M059J (cell line): ENCODE measurements around the gene ZFYVE28. TPM values are rescaled to one million over a fixed set of nuclear protein-coding genes. Genes with fewer than 3 reads are reported as not detected.

Source experiments
- DNase-seq: peaks from one replicate; pipeline ENCODE4 v3.0.0-alpha.2; 2012; ENCODE audit warnings: low read depth
- total RNA-seq: library from RNA; depleted of rRNA; stranded (reverse); fragments of >200 nt; shearing (Covaris generic); gene quantifications from 2 replicates; pipeline ENCODE4 v1.2.3, GENCODE V29; 2014

ZFYVE28 gene
- total RNA-seq, 1 experiment from 2014 or later: 4.0 TPM

DNA sequence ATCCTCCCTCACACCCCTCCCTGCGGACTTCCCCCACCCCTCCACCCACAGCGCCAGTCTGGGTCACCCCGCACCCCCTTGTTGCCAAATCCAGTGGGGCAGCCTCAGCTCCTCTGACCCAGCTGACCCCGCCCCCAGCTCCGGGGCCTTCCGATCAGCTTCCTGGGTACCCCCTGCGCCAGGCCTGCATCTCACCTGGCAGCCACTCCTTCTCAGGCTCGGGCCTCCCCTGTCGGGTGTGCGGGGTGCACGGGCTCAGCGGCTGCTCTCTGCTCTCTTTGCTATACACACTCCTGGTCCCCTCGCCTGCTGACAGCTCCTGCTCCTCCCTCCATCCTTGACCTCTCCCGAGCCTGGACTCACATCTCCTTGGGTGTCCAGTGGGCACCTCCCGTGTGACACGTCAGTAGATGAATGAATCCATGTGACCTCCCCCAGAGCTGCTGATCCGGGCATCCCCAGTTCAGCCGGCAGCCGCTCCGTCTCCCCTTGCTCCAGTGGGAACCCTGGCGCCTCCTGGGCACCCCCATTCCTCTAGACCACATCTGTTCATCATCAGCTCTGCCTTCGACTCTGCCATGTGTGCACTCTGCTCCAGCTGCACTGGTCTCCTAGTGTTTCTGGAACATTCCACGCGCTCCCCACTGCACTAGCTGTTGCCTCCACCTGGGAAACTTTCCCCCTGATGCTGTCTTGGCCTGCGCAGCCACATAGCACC is 10.2 kb upstream of the ZFYVE28 start:
- DNase-seq: no peak

DNA sequence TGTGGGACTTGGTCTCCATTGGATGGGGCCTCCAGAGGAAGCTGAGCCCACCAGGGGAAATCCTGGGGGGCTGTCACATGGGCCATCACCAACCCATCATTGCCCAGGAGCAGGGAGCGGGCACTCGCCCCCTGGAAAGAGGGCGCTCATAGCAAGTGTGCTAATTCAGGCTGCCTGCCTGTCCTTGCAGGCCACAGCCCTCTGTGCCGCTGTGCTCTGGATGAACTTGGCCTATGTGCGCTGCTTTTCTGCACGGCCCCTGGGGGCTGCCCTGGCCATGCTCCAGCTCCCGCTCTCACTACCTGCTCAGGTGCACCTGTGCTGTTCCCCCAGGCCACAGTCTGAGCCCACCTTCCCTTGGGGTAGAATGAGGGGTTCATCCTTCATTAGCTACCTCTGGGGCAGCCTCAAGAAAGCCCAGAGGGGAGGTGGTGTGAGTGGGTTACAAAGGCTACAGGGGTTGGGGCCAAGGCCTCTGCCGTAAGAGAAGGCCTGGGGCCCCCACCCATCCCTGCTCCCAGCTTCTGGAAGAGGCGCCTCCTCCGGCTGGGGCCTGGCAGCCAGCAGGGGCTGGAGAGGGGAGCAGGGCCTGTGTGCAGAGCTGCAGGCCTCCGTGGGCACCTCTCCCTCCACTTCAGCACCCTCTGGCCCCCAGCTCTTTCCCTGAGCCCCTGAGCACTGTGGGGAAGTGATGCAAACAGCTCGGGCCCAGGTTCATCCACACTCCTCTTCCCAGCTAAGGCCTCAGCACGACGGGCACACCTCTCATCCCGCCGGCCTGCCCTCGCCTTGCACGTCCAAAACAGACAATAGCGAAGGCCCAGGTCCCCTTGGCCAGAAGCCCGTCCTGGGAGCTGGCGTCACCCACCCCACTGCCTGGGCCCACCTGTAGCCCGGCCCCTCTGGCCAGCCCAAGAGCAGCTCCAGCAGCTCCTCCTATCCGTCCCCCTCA is 9.2 kb upstream of the ZFYVE28 start:
- no peak for DNase-seq

DNA sequence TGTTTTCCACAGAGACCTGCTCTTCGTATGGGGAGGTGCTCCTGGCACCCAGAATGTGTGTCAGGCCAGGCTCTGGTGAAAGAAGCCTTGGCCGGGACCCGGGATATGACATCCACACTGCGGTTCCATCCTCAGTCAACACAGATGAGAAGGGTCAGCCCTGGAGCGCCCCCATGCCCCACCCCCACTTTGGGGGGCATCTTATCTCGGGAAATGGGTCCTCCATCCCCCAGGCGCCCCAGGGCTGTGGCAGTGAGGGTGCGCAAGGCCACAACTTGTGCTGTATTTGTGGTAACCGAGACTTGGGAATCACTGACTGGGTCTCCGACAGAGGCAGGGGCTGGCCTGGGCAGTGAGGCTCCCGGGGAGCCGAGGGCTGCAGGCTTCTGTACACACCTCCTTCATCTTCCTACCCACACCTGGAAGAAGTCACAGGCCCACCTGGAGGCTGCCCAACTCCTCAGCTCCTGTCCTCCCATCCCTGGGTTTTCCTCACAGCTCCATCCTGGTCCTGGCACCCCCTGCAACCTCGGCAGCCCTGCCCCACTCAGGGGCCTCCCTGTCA is 8.3 kb upstream of the ZFYVE28 start:
- DNase-seq: no peak

DNA sequence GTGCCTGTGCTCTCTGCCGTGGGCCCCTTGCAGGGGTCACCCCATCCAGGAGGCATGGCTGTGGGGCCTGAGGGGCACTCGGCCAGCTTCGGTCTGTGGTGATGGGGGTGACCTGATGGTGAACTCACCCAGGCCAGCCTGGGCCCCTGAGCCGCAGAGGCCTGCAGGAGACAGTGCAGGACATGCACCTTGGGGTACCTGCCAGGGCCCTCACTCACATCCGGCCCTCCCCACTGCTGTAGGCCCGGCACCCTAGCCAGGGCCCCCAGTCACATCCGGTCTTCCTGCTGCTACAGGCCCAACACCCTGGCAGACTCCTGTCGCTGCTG is 7.6 kb upstream of the ZFYVE28 start:
- no peak for DNase-seq

DNA sequence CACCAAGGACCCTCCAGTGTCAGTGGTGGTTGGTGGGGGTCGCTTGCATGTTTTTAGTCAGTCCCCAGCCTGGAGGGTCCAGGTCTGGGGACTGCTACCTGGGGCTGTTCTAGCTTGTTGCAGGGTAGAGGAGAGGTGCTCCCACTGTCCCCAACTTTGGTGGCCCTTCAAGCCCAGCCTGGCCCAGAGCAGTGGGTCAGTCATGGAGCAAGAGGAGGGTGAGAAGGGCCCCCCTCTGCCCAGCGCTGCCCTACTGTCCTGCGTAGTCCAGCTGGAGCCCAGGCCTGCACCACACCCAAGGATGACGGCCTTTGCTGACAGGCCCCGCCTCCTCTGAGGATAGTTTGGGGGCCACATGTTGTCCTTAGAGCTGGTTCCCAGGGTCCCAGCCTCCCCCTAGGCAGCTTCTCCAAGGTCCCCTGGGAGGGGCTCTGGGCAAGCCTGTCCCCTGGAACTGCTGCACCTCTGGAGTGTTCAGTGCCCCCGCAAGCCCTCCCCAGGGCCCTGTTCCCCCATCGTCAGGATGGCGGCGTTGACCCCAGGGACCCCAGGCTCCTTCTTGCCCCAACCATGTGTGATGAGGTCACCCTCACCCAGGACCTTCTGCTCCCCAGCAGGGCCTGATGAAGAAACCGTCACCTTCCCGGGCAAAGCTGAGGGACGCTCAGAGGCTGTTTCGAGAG is 7.1 kb upstream of the ZFYVE28 start:
- no peak for DNase-seq

DNA sequence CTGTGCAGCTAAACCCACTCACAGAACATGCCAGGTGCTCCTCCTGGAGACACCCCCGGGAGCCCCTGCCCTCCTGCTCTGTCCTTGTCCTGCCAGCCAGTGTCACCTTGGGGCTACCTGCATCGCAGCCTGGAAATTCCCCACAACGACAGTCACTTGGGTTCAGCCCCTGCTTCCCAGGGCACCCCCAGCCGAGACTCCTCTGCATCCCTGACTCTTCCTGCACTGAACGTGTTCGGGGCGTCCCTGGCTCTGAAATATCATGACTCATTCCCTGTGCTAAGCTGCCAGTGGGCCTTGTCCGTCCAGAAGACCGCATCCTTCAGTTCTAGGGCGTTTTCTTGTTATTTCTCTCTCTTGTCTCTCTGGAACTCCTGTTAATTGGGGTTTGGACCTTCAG is 6.1 kb upstream of the ZFYVE28 start:
- DNase-seq: peak; percentile 17

DNA sequence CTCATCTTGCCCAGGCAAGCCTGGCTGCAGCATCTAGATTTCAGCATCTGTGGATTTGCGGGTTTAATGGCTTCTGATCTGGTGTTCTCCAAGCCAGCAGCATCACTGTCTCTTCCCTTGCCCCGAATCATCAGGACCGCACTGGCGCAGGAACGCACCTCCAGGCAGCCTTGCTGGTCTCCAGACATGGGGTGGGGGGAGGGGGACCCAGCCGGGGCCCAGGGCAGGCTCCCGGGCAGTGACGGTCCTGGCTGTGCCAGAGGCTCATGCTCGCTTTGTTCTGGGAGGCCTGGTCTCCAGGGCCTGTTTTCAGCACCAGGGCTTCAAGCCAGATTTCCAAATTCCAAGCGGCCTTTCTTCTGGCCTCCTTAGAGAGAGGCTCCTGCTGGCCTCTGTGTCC is 5.2 kb upstream of the ZFYVE28 start:
- DNase-seq: no peak

DNA sequence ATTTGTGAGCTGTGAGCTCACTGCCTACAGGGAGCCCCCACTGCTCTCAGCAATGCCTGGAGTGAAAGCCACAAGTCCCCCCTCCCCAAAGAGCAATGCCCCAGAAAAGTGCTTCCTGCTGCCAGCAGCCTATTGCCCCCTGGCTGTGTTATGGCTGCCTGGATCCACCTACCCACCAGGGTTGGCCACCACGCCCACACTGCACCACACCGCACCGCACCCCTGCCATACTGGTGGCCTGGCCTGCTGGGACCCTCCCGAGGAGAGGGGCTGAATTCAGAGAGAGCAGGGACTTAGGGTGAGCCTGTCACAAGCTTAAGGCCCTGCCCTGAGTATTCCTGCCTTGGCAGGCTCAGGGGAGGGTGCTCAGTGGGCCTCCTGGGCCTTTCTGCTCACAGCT is 4.6 kb upstream of the ZFYVE28 start:
- DNase-seq: no peak

DNA sequence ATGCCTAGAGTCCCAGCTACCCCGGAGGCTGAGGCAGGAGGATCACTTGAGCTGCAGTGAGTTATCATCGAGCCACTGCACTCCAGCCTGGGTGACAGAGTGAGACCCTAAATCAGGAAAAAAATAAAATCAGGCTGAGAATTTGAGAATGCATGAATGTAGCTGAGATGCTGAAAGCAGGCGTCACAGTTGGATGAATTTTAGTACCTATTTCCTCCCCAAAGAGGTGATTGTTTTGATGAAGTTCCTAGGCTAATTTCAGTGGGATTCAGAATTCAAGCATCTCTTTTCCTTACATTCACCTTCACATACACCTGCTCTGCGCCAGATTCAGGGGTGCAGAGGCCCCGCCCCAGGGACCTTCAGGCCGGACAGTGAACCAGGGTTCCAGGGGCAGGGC is 3.5 kb upstream of the ZFYVE28 start:
- DNase-seq: no peak

DNA sequence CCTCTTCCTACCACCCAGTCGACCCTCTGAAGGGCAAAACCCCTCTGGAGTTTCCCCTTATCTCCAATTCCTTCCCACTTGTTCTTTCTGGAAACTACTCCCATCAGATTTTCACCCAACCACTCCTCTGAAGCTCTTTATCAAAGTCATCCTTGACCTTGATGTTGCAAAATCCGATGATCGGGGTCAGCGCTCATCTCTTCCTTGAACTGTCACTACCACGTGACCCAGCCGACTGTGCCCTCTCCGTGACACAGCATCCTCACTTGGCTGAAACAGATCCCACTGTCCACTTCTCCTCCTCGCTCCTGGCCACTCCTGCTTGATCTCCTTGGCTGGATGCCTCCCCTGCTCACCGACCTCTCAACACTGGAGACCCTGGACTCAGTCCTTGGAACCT is 1.4 kb upstream of the ZFYVE28 start:
- DNase-seq: no peak

DNA sequence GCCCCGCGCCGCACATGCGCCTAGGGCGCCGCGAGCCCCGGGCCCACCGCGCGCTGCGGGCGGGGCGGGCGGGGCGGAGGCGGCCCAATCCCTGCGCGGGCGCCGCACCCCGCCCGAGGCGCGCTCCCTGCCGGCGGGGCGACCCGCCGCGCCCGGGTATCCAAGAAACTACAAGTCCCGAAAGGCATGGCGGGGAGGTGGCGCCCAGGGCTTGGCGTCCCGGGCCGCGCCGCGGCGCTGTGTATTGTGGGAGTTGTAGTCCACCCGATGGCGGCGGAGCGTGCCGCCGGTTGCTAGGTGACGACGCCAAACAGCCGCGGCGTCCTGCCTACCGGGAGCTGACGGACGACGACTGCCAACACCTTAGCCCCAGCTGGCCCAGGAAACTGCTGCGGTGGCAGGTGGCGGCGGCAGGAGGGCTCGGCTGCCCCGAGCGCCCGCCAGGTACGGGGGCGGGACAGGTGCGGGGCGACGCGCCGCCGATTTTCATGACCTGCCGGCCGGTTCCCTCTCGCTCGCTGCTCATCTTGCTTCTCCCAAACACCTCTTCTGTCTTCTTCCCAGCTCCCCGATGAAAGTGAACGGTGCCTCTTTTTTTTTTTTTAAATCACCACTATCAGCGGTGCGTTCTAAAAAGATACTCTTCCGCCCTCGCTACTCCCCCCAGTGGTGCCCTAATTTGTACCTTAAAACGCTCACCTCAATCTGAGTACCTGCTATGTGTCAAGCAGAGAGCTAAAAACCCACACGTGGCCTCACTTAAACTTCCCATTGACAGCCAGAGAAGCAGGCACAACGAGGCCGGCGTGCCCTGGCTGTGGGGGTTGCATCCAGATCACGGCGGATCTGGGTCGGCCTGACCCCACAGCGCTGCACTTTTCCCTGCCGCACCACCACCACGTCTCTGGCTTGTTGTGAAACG is 466 bp upstream of the ZFYVE28 start, which contains the start of gene CFAP99:
CFAP99 (plus strand) TSS at position 306 of the 922 bp plus-strand sequence.
- DNase-seq: peak; percentile 93

DNA sequence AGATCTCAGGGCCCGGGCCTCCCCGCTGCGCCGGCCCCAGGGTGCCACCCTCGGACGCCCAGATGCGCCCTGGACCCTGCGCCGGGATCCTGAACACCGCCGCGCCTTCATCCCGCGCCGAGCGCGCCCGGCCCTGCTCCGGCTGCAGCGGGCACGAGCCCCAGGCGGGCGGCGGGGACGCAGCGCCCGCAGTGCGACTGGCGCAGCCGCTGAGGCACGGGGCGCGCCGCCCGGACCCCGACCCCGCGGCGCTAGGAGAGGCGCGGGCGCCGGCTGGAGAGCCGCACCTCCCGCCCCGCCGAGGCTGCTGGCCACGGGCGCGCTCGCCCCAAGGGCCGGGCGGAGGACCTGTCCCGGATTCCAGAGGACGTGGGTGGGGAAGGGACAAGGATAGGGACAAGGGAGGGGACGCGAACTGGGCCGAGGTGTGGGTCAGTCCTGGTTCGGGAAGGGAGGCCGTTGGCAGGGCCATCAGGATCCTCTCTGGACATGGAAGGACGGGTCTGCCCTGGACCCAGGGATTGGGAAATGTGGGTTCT is 1.1 kb downstream of the ZFYVE28 start:
- no peak for DNase-seq

DNA sequence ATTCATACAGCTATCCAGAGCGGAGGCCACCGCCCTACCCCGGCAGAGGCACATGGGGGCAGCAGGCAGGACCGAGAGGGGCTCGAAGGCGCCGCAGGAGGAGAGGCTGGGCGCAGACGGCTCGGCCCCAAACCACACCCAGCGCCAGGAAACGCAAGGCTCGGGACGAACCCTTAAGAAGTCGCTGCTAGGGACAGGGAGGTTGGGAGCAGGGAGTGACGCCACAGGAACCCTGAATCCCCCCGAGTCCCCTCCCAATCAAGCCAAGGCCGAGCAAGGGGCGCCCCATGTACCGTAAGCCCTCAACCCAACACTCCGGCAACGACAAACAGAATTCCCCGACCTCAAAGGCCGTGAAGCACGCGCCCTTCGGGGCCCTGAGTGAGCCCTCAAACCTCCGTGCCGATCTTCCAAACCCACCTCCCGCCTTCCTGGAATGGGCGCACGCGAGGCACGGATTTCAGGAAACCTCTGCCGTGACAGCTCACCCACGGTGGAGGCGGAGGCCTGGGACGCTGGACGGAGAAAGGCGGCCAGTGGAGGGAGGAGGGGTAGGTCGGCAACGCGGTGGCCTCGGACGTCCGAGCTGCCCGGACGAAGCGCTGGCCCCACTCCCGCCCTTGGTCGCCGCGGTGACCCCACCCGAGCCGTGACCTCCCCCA is 1.8 kb downstream of the ZFYVE28 start:
- DNase-seq: peak; percentile 36

DNA sequence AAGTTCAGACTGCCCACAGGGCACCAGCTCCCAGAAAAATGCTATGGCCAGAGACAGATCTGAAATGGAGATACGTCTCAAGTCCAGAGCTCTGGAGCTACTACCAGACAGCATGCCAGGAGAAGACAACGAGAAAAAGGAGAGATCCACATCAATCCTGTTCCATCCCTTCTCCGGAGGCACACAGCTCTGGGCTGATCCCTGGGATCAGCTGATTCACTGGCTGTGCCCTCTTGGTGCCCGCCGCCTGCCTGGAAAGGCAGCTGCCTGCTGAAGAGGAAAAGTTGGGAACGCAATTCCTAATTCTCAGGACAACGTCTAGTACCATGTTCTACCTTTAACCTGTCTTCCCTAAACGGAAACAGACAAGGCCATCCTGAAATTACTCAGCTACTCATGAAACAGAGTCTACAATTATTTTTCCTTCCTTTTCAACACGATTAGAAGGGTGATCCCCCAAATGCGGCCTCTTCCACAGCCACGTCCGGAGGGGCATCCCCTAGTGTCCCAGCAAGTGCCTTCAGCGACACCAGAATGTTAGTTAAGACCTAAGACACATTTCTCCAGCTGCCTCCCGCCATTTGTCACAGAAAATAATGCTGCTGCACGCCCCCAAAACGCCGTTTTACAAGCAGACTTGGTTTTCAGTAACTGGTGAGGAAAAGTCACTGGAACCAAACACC is 2.4 kb downstream of the ZFYVE28 start:
- DNase-seq: no peak

DNA sequence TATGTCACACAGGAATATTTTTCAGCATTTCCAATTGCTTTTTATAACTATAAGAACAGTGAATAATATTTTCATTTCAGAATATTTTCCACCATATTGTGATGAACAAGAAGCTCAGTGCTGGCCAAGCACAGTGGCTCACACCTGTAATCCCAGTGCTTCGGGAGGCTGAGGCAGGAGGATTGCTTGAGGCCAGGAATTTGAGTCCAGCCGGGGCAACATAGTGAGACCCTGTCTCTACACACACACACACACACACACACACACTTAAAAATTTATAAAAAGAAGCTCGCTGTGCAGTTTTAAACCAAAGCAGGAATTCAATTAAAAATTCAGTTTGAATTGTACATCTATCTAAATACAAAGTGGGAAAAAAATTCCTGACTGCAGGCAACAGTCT is 3.2 kb downstream of the ZFYVE28 start:
- no peak for DNase-seq

DNA sequence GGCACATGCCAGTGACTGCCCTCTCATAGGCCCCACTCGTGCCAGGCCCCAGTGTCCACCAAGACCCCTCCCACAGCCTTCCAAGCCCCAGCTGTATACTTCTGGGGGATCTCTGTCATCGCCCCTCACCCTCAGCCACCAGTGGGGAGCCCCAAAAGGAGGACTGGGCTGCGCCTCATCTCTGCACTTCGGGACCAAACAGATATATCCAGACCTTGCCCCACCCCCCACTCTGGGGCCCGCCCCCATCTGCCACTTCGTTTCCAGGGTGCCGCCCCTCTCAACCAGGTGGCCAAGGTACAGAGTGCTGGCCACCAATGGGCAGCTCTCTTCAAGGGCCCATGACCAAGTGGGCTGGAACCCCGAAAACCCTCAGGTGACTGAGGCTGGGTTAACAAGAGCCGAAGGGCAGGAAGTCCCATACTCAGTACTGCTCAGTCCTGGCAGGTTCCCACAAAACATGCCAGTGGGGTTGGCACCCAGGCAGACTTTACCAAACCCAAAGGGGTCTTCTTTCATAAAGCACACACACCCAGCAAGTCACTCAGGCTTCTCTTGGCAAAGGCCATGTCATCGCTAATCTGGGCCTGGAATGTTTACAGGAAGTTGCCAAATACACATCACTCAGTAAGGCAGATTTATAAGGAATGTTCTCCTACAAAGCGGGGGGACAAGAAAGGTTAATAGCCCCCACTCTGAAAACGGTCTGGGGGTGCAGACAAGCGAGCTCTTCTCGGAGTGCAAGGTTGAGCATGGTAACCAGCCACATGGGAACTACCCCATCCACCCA is 4.4 kb downstream of the ZFYVE28 start:
- peak; percentile 60 for DNase-seq

DNA sequence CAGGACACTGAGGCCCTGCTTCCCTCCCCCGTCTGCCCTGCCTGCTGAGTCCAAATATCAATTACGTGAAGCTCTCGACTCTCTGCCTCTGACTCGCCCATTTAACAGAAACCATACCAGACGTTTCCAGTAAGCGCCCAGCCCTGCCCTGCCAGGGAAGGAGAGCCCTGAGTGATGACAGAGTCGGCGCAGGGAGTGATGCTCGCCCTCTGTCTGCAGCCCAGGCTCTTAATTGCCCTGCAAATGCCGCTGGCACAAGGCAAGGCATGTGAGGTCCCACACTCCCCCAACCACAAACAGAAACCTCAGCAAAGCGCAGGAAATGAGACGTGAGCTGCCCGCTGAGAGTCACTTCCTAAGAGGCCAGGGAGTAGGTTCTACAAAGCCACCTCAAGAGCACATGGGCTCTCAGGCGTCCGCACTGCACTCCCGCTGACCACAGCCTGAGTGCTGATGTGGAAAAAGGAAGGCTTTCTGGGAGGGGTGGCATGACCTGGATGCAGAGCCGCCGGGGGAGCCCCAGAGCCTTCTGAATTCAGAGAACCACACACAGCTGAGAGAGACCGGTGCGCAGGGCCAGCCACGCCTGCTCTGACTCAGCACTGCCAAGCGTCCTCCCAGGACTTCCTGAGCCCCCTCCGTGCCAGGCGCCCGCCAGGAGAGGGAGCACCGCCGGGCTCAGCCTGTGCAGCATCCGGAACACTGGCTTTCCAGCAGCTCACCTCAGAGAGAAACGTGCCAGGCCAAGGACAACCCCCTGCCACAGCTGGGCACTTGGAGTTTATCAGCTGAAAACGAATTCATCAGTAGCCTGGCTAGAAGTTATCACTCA is 5.3 kb downstream of the ZFYVE28 start:
- DNase-seq: peak; percentile 99

DNA sequence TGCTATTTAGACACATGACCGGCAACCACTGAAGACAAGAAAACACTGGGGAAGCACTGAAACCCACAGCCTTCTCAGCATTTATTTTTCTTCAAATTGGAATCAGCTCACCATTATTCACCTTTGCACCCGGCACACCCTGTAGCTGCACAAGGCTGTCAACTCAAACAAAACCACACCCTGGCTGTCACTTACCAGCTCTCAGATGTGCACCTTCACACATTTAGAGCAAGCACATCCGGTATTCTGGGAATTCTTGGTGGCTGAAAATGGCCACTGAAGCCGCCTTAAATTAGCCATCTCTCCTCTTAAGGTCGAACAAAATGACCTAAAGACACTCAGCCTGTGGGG is 5.9 kb downstream of the ZFYVE28 start:
- DNase-seq: no peak
